Prostate gland (tissue), 2 donors: Measurements from ENCODE around the gene FBLL1. TPM values are rescaled to one million over a fixed set of nuclear protein-coding genes. Genes with fewer than 3 reads are reported as not detected.

Experiments used
- DNase-seq: peaks from one replicate; pipeline ENCODE4 v3.0.0-alpha.2; 2019; ENCODE audit warnings: low spot score
- H3K27ac ChIP-seq, 2 donors: fragments of 200-600 bp; sonication (generic); 2 replicates each; pipeline ENCODE4 v1.5.1; 2017 to 2019
- H3K27me3 ChIP-seq: fragments of 200-600 bp; sonication (generic); replicated peaks from 2 replicates; pipeline ENCODE4 v1.5.1; 2019; ENCODE audit not compliant: insufficient read depth
- H3K36me3 ChIP-seq, 2 donors: fragments of 200-600 bp; sonication (generic); 1 replicate in 1 of 2; 2 replicates in 1 of 2; pipeline versions ENCODE4 v1.5.1 to v1.8.1; 2017 to 2019
- H3K4me1 ChIP-seq: fragments of 200-600 bp; sonication (generic); replicated peaks from 2 replicates; pipeline ENCODE4 v1.5.1; 2019
- H3K4me3 ChIP-seq, 2 donors: fragments of 200-600 bp; sonication (generic); 2 replicates each; pipeline ENCODE4 v1.5.1; 2017 to 2019
- H3K9me3 ChIP-seq: fragments of 200-600 bp; sonication (generic); 2 replicates; pipeline ENCODE4 v1.5.1; 2017
- CTCF ChIP-seq, 4 experiments: fragments of 200-600 bp in 2 of 4; fragments of 450-650 bp in 2 of 4; sonication (generic) in 2 of 4; IDR thresholded peaks; 1 replicate in 3 of 4; 2 replicates in 1 of 4; pipeline ENCODE4 v1.5.1; 2016 to 2019; ENCODE audit warnings: antibody characterized with exemption in 4 of 4, mild to moderate bottlenecking in 2 of 4, moderate library complexity in 2 of 4
- POLR2A ChIP-seq: fragments of 450-650 bp; IDR thresholded peaks from one replicate; pipeline ENCODE4 v1.6.1; 2016; ENCODE audit warnings: antibody characterized with exemption, mild to moderate bottlenecking
- POLR2AphosphoS5 ChIP-seq: sonication (generic); formaldehyde crosslinking; IDR thresholded peaks from one replicate; pipeline ENCODE4 v1.6.1; 2017; ENCODE audit warnings: antibody characterized with exemption
- WGBS: methylation state at CpG from one replicate; pipeline ENCODE4 v1.1.5; 2018; 5-methylcytosine and 5-hydroxymethylcytosine counted together
- intact Hi-C: fragments of 100-400 bp; cut with DNase I; formaldehyde crosslinking; loops from one replicate; pipeline ENCODE4 v1.14.2; 2022
- total RNA-seq, 2 donors: library from RNA; depleted of rRNA; stranded (reverse); fragments of >200 nt; gene quantifications; one replicate each; pipeline ENCODE4 v1.1.0, GENCODE V29; 2016

FBLL1 gene
- total RNA-seq, 2 donors from 2014 or later: 1.3 to 4.0 TPM

GRCh38 chr5:168575391-168576372 lies 46.6 kb downstream of the FBLL1 start:
- H3K4me1 ChIP-seq: no peaks in the 10 kb centered on the region
- no peaks in the 10 kb centered on the region for H3K9me3 ChIP-seq
- no peaks in the 10 kb centered on the region for H3K36me3 ChIP-seq
- TF ChIP-seq CTCF (IDR thresholded peaks at IDR 0.05) (no peak), POLR2AphosphoS5 (no peak), POLR2A (no peak)
- no peak overlapping the region for H3K27ac ChIP-seq
- no peaks in the 10 kb centered on the region for H3K27me3 ChIP-seq
- no peak for DNase-seq
- intact Hi-C loops: loop anchor here (5.0 kb wide), 1 partner anchor 88 kb away; the partner anchor contains the start of gene RARS1
- 90% methylated on average over 7 of the region's 7 CpGs for WGBS
- H3K4me3 ChIP-seq: no peak overlapping the region

- H3K27ac ChIP-seq: peak overlapping the region; percentile 94 to 98
- H3K36me3 ChIP-seq: no peaks in the 10 kb centered on the region
- intact Hi-C loops: loop anchor here (5.0 kb wide), 1 partner anchor 91 kb away; the partner anchor contains the start of gene RARS1
- H3K4me3 ChIP-seq: peak overlapping the region; percentile 87 to 94
- DNase-seq: no peak
- H3K27me3 ChIP-seq: no peaks in the 10 kb centered on the region
- WGBS: 3% methylated on average over 3 of the region's 3 CpGs
- no peaks in the 10 kb centered on the region for H3K9me3 ChIP-seq
- TF ChIP-seq POLR2AphosphoS5 (no peak), CTCF (IDR thresholded peaks at IDR 0.05) (no peak), POLR2A (no peak)
- no peaks in the 10 kb centered on the region for H3K4me1 ChIP-seq
Observed at GRCh38 chr5:168578006-168578405, 48.9 kb downstream of the FBLL1 start.

- no peaks in the 10 kb centered on the region for H3K36me3 ChIP-seq
- no peaks in the 10 kb centered on the region for H3K4me1 ChIP-seq
- H3K4me3 ChIP-seq: peak within 1 kb of the TSS; percentile 87 to 94
- DNase-seq: no peak
- no peaks in the 10 kb centered on the region for H3K27me3 ChIP-seq
- H3K27ac ChIP-seq: peak within 1 kb of the TSS; percentile 94 to 98
- intact Hi-C loops: loop anchor here (5.0 kb wide), 1 partner anchor 92 kb away; the partner anchor contains the start of gene RARS1
- no peaks in the 10 kb centered on the region for H3K9me3 ChIP-seq
- WGBS: under 1% methylated on average over 63 of the region's 63 CpGs
- TF ChIP-seq POLR2A (no peak), CTCF (IDR thresholded peaks at IDR 0.05) (no peak), POLR2AphosphoS5 (no peak)
Observed at GRCh38 chr5:168578538-168579487, 49.7 kb downstream of the FBLL1 start, which contains the start of gene PANK3. Gene PANK3 (minus strand): TSS chr5:168579368. CDS start chr5:168579283, 85 bp downstream.

- Histone ChIP-seq H3K36me3 (no peaks in the 10 kb centered on the region), H3K4me1 (no peaks in the 10 kb centered on the region), H3K9me3 (no peaks in the 10 kb centered on the region), H3K27ac (peak overlapping the region; percentile 94 to 98), H3K4me3 (peak overlapping the region; percentile 87 to 94), H3K27me3 (no peaks in the 10 kb centered on the region)
- DNase-seq: peak; percentile 99
- TF ChIP-seq POLR2A (peak; percentile 84), CTCF (IDR thresholded peaks at IDR 0.05) (no peak), POLR2AphosphoS5 (peak; percentile 98)
- 2% methylated on average over 50 of the region's 52 CpGs for WGBS
- intact Hi-C loops: loop anchor here (5.0 kb wide), 1 partner anchor 92 kb away; the partner anchor contains the start of gene RARS1
Observed at GRCh38 chr5:168579488-168580226, 50.6 kb downstream of the FBLL1 start.
